GM18505 (cell line): Measurements from ENCODE around the gene LUZP1.
"Not testable (repeated sequence)": the region's sequence is repeated elsewhere in the genome, so short reads cannot be mapped to it uniquely, and the experiment has no call there.

Experiments used
- ATAC-seq: cut with Tn5 transposase; IDR thresholded peaks from one replicate; pipeline ENCODE4 v1.9.1; 2021; ENCODE audit not compliant: unreplicated experiment
- POLR2A ChIP-seq: IDR thresholded peaks from 4 replicates; pipeline ENCODE4 v1.6.1; 2011; ENCODE audit warnings: borderline replicate concordance; ENCODE audit not compliant: insufficient read depth, insufficient read length; ENCODE audit errors: extremely low read depth

LUZP1 gene

GRCh38 chr1:23200883-23201282, 32.2 kb upstream of the LUZP1 start:
- ATAC-seq: no peak
- no peak for TF ChIP-seq POLR2A

- no peak for ATAC-seq
- no peak for TF ChIP-seq POLR2A
Measured at GRCh38 chr1:23198373-23198772, 29.7 kb upstream of the LUZP1 start.

DNA sequence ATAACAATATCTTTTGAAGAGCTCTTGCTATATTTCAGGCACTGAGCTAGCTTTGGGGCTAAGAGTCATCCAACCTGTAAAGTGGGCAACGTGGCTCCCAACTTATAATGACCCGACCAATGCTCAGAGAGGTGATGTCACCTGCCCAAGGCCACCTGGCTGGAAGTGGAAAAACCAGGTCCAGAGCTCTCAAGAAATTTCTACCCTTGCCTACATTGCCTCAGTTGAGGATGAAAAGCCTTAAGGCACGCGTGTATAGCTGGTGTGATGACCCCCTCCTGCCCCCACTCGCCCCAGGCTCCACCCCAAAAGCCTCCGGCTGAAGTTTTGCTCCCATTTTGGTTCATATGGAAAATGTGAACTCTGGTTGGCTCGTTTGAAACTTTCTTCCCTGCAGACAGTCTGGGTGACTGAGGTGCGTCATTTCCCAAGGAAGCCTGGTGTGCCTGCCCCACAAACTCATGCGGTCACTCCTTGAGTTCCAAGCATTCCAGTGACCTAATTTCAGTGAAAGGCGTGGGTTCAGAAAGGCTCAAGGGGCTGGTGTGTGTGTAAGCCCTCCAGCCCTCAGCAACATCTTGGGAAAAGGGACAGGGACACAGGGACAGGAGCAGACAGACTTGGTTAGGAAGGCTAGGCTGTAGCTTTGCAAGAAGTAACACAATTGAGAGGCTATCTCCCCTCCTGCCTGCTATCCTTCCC, 28.1 kb upstream of the LUZP1 start:
- TF ChIP-seq POLR2A: no peak
- ATAC-seq: no peak

- TF ChIP-seq POLR2A: no peak
- ATAC-seq: no peak
Measured at GRCh38 chr1:23194119-23194984, 25.7 kb upstream of the LUZP1 start.

- no peak for ATAC-seq
- TF ChIP-seq POLR2A: no peak
Measured at GRCh38 chr1:23193391-23194118, 24.9 kb upstream of the LUZP1 start.

DNA sequence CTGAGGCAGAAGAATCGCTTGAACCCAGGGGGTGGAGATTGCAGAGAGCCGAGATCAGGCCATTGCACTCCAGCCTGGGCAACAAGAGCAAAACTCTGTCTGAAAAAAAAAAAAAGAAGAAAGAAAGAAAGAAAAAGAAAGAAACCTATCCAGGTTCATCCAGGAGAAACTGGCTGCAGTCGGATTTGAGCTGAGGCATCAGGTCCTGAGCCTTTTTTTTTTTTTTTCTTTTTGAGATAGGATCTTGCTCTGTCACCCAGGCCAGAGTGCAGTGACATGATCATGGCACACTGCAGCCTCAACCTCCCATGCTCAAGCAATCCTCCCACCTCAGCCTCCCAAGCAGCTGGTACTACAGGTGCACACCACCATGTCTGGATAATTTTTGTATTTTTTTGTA, 22.5 kb upstream of the LUZP1 start:
- no peak for TF ChIP-seq POLR2A
- no peak for ATAC-seq

DNA sequence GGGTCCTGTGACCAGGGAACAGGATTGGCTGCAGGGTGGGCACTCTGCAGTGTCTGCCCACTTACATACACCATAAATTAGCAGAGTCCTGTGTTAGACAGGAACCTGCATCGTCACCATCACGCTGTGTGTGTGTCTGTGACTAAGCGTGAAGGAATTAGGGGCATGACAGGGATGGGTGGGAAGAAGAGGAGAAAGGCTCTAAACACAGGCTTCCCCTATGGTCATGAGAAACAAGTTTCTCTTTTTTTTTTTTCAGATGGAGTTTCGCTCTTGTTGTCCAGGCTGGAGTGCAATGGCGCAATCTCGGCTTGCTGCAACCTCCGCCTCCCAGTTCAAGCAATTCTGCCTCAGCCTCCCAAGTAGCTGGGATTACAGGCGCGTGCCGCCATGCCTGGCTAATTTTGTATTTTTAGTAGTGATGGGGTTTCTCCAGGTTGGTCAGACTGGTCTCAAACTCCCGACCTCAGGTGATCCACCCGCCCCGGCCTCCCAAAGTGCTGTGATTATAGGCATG, 20.3 kb upstream of the LUZP1 start:
- not testable (repeated sequence) for ATAC-seq

- no peak for ATAC-seq
- TF ChIP-seq POLR2A: no peak
Measured at GRCh38 chr1:23188434-23188884, 19.8 kb upstream of the LUZP1 start.

- no peak for TF ChIP-seq POLR2A
Measured at GRCh38 chr1:23187637-23188036, 19.0 kb upstream of the LUZP1 start.

GRCh38 chr1:23185381-23185780, 16.7 kb upstream of the LUZP1 start:
- ATAC-seq: no peak
- no peak for TF ChIP-seq POLR2A

More at GRCh38 chr1:23187637-23188036, 19.0 kb upstream of the LUZP1 start:
- no peak for ATAC-seq

- TF ChIP-seq POLR2A: no peak
- no peak for ATAC-seq
Measured at GRCh38 chr1:23184212-23184934, 15.7 kb upstream of the LUZP1 start.

DNA sequence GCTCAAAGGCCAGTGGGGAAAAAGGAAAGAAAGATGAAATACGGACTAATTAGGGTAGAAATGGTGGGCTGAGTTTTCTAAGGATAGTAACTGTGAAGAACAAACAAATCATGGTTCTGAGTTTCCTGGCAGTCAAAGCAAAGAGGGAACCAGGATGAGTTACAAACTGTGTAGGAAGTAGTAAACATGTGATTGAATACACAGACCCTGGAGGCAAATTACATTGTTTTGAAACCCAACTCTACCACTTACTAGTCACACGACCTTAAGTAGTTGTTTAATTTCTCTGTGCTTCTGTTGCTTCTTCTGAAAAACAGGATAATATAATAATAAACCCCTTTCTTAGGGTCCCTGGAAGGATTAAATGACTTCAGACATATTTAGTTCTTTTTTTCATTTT, 11.2 kb upstream of the LUZP1 start:
- ATAC-seq: no peak
- TF ChIP-seq POLR2A: no peak

GRCh38 chr1:23178950-23179349, 10.3 kb upstream of the LUZP1 start:
- no peak for ATAC-seq
- TF ChIP-seq POLR2A: no peak

DNA sequence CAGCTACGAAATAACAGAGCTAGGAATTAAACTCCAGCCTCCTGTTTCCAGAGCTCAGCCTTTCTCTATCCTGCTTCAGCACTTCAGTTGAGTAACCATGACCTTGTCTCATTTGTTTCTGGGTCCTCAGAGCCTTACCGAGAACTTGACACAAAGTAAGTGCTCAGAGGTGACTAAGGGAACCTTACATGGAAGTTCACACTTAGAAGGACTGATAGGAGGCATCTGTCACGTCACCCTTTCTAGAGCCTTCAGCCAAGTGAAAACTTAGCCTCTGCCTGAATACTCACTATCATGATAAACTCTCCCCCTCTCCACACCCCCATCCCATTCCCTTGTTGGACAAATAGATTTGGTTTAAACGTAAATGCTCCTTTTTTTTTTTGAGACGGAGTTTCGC, 9.8 kb upstream of the LUZP1 start:
- TF ChIP-seq POLR2A: no peak
- no peak for ATAC-seq
